Psoas muscle (tissue), 8 donors: ENCODE results near the gene TBC1D7. TPM values are rescaled to one million over a fixed set of nuclear protein-coding genes. Genes with fewer than 3 reads are reported as not detected.
"Not testable (repeated sequence)": the region's sequence is repeated elsewhere in the genome, so short reads cannot be mapped to it uniquely, and the experiment has no call there.

ENCODE experiments used
- ATAC-seq, 4 donors: fragments of 200-7000 bp; cut with Tn5 transposase; one replicate each; pipeline ENCODE4 v1.9.1; 2020; ENCODE audit warnings: moderate library complexity in 3 of 4, mild to moderate bottlenecking in 2 of 4
- DNase-seq, 2 donors: peaks; one replicate each; pipeline ENCODE4 v3.0.0-alpha.2; 2020
- H3K27ac ChIP-seq: fragments of 200-600 bp; one replicate; pipeline ENCODE4 v1.8.0; 2022
- H3K27me3 ChIP-seq, 3 donors: fragments of 200-600 bp in 1 of 3; one replicate each; pipeline versions ENCODE4 v1.6.1 to v1.8.0; 2013 to 2022; ENCODE audit warnings: low read length in 2 of 3, mild to moderate bottlenecking in 2 of 3, moderate library complexity in 1 of 3; ENCODE audit not compliant: insufficient read depth in 3 of 3
- H3K36me3 ChIP-seq, 2 donors: fragments of 200-600 bp in 1 of 2; one replicate each; pipeline versions ENCODE4 v1.6.1 to v1.8.0; 2013 to 2022; ENCODE audit warnings: low read depth in 1 of 2, mild to moderate bottlenecking in 1 of 2, moderate library complexity in 1 of 2; ENCODE audit not compliant: insufficient read depth in 1 of 2
- H3K4me1 ChIP-seq: fragments of 200-600 bp; one replicate; pipeline ENCODE4 v1.8.0; 2022
- H3K4me3 ChIP-seq: fragments of 200-600 bp; one replicate; pipeline ENCODE4 v1.8.0; 2022; ENCODE audit warnings: mild to moderate bottlenecking
- H3K9me3 ChIP-seq: fragments of 200-600 bp; one replicate; pipeline ENCODE4 v1.8.0; 2022
- CTCF ChIP-seq: fragments of 200-600 bp; IDR thresholded peaks from one replicate; pipeline ENCODE4 v1.8.0; 2022; ENCODE audit warnings: antibody characterized with exemption
- WGBS, 3 donors: extraction: QIAGEN DNeasy Blood & Tissue Kit; methylation state at CpG; one replicate each; pipeline versions ENCODE4 v1.1.6 to v1.1.7; 2013; 5-methylcytosine and 5-hydroxymethylcytosine counted together
- intact Hi-C, 2 donors: fragments of 100-400 bp; cut with DNase I; formaldehyde crosslinking; loops; one replicate each; pipeline versions ENCODE4 v1.11.0 to v1.14.2; 2022
- polyA plus RNA-seq, 3 donors: library from polyadenylated mRNA; stranded (reverse); fragments of 200-250 nt; gene quantifications; one replicate each; pipeline ENCODE4 v1.2.3, GENCODE V29; 2013
- total RNA-seq, 4 donors: library from RNA; stranded (reverse); fragmentation: NEBNext Ultra II Directional in 2 of 4; extraction: Animal tissue kit (Norgen Biotek cat#: 25700) in 2 of 4; gene quantifications; one replicate each; pipeline versions ENCODE4 v1.2.1 to v1.2.4, GENCODE V29; 2021 to 2023
- donor health status: healthy with polysubstance abuse.
- donor health status: DM: no; HTN: no; CAD: no; lungs with moderate emphysema.
- donor health status: Bipolar disorder and iron deficiency.
- donor health status: healthy.
- donor health status: DM: yes; HTN: yes; CAD: no.
- donor health status: DM: no; HTN: no; CAD: no.
- donor health status: DM: no; HTN: no; CAD: no.
- donor health status: DM: yes; HTN: yes; CAD: no.

TBC1D7 gene
- total and polyA plus RNA-seq, 7 donors = 9.4 to 19.4 (median 12.0) TPM

DNA sequence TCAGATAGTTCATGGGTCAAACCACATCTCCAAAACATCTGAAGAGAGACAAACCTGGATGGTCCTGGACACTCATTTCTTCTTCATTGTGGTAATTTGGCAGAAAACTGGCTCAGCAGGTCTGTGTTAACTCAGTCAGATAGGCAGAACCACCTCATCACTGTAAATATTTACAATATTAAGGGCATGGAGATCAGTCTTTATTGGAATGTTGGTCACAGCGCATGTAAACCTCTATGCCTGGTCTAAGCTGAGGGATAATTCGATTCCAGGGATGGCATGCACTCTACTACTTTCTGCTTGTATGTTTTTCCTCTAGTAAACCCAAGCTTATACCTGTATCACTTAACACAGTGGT lies 4.0 kb upstream of the TBC1D7 start:
- intact Hi-C loops = loop anchor here (10.0 kb wide), 3 partner anchors 138 to 418 kb away; no protein-coding TSS in a partner anchor
- no peak overlapping the region for H3K27ac ChIP-seq
- 80 to 89% (median 83%) methylated on average over 2 of the region's 2 CpGs for WGBS, 3 donors

GRCh38 chr6:13331516-13332348 lies 3.4 kb upstream of the TBC1D7 start:
- no peak overlapping the region for H3K27ac ChIP-seq
- TF ChIP-seq CTCF = peak; percentile 61
- H3K36me3 ChIP-seq = no peaks in the 10 kb centered on the region
- H3K27me3 ChIP-seq = no peaks in the 10 kb centered on the region
- 50 to 61% (median 51%) methylated on average over 13 of the region's 13 CpGs for WGBS, 3 donors
- no peak overlapping the region for H3K4me3 ChIP-seq
- ATAC-seq (no peak), DNase-seq (no peak)
- H3K4me1 ChIP-seq = peaks cover 3% of the 10 kb centered on the region
- H3K9me3 ChIP-seq = no peaks in the 10 kb centered on the region
- intact Hi-C loops = loop anchor here (10.0 kb wide), 3 partner anchors 137 to 417 kb away; no protein-coding TSS in a partner anchor

More for the DNA sequence above, 4.0 kb upstream of the TBC1D7 start:
- Histone ChIP-seq H3K36me3 (no peaks in the 10 kb centered on the region), H3K27me3 (no peaks in the 10 kb centered on the region), H3K4me1 (peaks cover 2% of the 10 kb centered on the region), H3K4me3 (no peak overlapping the region), H3K9me3 (no peaks in the 10 kb centered on the region)
- ATAC-seq = no peak
- DNase-seq = no peak
- TF ChIP-seq CTCF = no peak

DNA sequence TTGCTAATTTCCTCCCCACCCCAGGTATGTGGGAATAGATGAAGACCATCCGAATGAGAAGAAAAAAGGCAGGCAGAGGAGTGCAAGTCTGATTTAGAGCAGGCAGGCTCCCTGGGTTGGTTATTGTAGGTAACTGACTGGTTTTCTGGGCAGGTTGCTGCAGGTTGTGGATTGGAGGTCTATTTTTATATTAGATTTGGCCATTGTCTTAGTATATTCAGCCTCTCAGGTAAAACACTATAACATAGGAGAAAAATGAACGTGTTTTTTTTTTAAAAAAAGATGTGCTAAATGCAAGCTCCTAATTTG lies 492 bp upstream of the TBC1D7 start:
- no peaks in the 10 kb centered on the region for H3K9me3 ChIP-seq
- 4 to 9% (median 6%) methylated on average over 2 of the region's 2 CpGs for whole genome bisulfite sequencing, 3 donors
- peak overlapping the region; percentile 92 for H3K4me3 ChIP-seq
- intact Hi-C loops = loop anchor here in 1 of 2 donors (2.0 kb wide), 1 partner anchor 416 kb away; no protein-coding TSS in a partner anchor
- H3K27me3 ChIP-seq = no peaks in the 10 kb centered on the region
- peaks cover 3% of the 10 kb centered on the region for H3K4me1 ChIP-seq
- H3K36me3 ChIP-seq = peaks cover under 1 to 24% of the 10 kb centered on the region in 2 donors
- H3K27ac ChIP-seq = peak overlapping the region; percentile 95
- TF ChIP-seq CTCF = no peak
- DNase-seq = no peak
- ATAC-seq = no peak

DNA sequence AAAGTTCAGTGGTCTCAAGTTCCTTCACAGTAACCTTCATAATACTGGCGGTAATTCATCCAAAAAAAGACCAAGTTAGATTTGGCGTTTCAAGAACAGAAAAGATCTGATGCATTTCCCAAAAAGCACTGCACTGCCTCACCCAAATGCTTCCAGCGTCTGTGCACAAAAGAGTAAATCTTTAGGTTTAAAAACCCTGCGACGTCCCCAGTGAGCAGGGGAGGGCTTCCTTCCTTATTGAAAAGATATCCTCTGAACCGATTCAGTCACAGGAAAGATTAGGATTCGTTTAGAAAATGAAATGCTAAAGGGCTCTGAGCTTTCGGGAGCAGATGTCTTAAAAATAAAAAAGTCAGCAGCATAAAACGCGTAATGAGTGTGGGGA lies 654 bp downstream of the TBC1D7 start:
- H3K9me3 ChIP-seq = no peaks in the 10 kb centered on the region
- ATAC-seq (peak in 1 of 4 donors; percentile 4), DNase-seq (no peak)
- peak overlapping the region; percentile 92 for H3K4me3 ChIP-seq
- H3K4me1 ChIP-seq = peaks cover 3% of the 10 kb centered on the region
- H3K27me3 ChIP-seq = no peaks in the 10 kb centered on the region
- intact Hi-C loops = loop anchor here in 1 of 2 donors (2.0 kb wide), 1 partner anchor 415 kb away; no protein-coding TSS in a partner anchor
- TF ChIP-seq CTCF = no peak
- H3K36me3 ChIP-seq = peaks cover 4 to 35% of the 10 kb centered on the region in 2 donors
- 0 to 1% (median 1%) methylated on average over 10 of the region's 10 CpGs for WGBS, 3 donors
- H3K27ac ChIP-seq = peak overlapping the region; percentile 95

GRCh38 chr6:13326031-13326586 lies 2.2 kb downstream of the TBC1D7 start:
- H3K27ac ChIP-seq, H3K27me3 ChIP-seq, DNase-seq, H3K9me3 ChIP-seq, ATAC-seq, H3K4me3 ChIP-seq, intact Hi-C loops, H3K4me1 ChIP-seq: not testable (repeated sequence)
- 74 to 85% (median 76%) methylated on average over 3 of the region's 3 CpGs for WGBS, 3 donors
- H3K36me3 ChIP-seq = peaks cover 4 to 49% of the 10 kb centered on the region in 2 donors
